HG03097 (cell line): Measurements from ENCODE around the gene NIN.
A peak's percentile ranks its signal among the peaks of the same experiment; 100 is the strongest.

ENCODE experiments used
- ATAC-seq: cut with Tn5 transposase; IDR thresholded peaks from one replicate; pipeline ENCODE4 v1.9.1; 2021; ENCODE audit not compliant: unreplicated experiment, low FRiP score

The NIN gene

GRCh38 chr14:50769863-50770500 is 61.0 kb downstream of the NIN start:
- no peak for ATAC-seq

GRCh38 chr14:50768680-50769079 is 62.3 kb downstream of the NIN start:
- ATAC-seq, result no peak

GRCh38 chr14:50766338-50766886 is 64.5 kb downstream of the NIN start:
- ATAC-seq, result no peak

GRCh38 chr14:50763382-50764007 is 67.5 kb downstream of the NIN start:
- ATAC-seq, result no peak

- ATAC-seq, result no peak
Observed at GRCh38 chr14:50762931-50763300, 68.0 kb downstream of the NIN start.

GRCh38 chr14:50762001-50762930 is 68.7 kb downstream of the NIN start:
- peak; percentile 56 for ATAC-seq

- no peak for ATAC-seq
Observed at GRCh38 chr14:50759800-50760543, 71.0 kb downstream of the NIN start.

- ATAC-seq, result no peak
Observed at GRCh38 chr14:50758945-50759344, 72.0 kb downstream of the NIN start.

GRCh38 chr14:50758305-50758704 is 72.7 kb downstream of the NIN start:
- no peak for ATAC-seq

- no peak for ATAC-seq
Observed at GRCh38 chr14:50757702-50758101, 73.3 kb downstream of the NIN start.

GRCh38 chr14:50756300-50756699 is 74.7 kb downstream of the NIN start:
- no peak for ATAC-seq

GRCh38 chr14:50750323-50750722 is 80.6 kb downstream of the NIN start:
- no peak for ATAC-seq

- no peak for ATAC-seq
Observed at GRCh38 chr14:50745401-50746058, 85.4 kb downstream of the NIN start.

GRCh38 chr14:50744231-50744630 is 86.7 kb downstream of the NIN start:
- no peak for ATAC-seq

GRCh38 chr14:50741567-50741966 is 89.4 kb downstream of the NIN start:
- no peak for ATAC-seq

GRCh38 chr14:50740856-50741255 is 90.1 kb downstream of the NIN start:
- ATAC-seq, result no peak

- ATAC-seq, result no peak
Observed at GRCh38 chr14:50739186-50739585, 91.8 kb downstream of the NIN start.

GRCh38 chr14:50736932-50737419 is 94.0 kb downstream of the NIN start:
- ATAC-seq, result peak; percentile 87

GRCh38 chr14:50734950-50735695 is 95.8 kb downstream of the NIN start:
- ATAC-seq, result no peak
